ENCODE measurements around the gene FAM20B.

FAM20B gene

DNA sequence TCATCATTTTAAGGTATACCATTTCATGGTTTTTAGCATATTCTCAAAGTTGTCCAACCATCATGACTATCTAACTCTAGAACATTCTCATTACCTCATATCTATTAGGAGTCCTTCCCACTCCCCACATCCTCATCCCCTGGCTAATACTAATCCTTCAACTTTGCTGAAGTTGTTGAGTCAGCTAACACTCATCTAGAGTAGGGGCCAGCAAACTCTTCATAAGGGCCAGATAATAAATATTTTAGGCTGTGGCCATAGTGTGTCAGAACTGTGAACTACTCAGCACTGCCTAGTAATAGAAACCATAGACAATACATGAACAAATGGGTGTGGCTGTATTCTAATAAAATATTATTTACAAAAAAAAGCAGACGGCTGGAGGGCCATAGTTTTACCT lies 99.2 kb downstream of the FAM20B start:
- no peak for TF ChIP-seq Cebpa-rat (IDR thresholded peaks at IDR 0.05)
- Histone ChIP-seq H3K27me3 (no peaks in the 10 kb centered on the region), H3K4me2 (no peak overlapping the region), H3K9ac (no peak overlapping the region), H3K4me3 (no peak overlapping the region), H3K4me1 (peaks cover 16% of the 10 kb centered on the region), H3K9me3 (no peaks in the 10 kb centered on the region), H3K27ac (no peak overlapping the region), H4K20me1 (no peaks in the 10 kb centered on the region), H3K36me3 (peaks cover 49% of the 10 kb centered on the region)

All from BLaER1 (cell line).